A204.1 (cell line): ENCODE results near the gene ZNF398.
"Not testable (repeated sequence)": the region's sequence is repeated elsewhere in the genome, so short reads cannot be mapped to it uniquely, and the experiment has no call there.

Experiments
- FAIRE-seq: peaks from 2 replicates; lab custom pipeline; 2012; peaks lifted over from hg19 to GRCh38; lab: Jason Lieb, UNC

The ZNF398 gene

GRCh38 chr7:149226366-149226765 lies 79.1 kb downstream of the ZNF398 start:
- FAIRE-seq, result not testable (repeated sequence)

DNA sequence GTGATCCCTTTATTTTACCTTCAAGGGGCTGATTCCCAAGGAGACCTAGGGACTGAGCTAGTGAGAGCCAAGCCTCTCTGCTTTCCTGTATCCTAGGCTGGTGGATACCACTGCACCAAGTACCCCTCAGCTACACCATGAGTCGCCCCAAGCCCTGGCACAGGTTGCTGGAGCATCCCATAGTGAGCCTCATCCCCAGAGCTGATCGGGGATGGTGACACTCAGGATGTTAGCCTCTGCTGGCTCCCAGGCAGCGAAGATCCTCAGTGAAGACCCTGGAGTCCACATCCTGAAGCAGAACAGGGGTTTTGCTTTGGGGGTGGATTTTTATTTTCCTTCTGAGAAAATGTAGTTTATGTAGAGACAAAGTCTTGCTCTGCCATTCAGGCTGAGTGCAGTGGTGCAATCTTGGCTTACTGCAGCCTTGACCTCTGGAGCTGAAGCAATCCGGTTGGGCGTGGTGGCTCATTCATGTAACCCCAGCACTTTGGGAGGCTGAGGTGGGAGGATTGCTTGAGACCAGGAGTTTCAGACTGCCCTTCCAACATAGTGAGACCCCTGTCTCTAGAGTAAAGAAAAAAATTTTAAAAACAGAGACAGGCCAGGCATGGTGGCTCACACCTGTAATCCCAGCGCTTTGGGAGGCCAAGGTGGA lies 79.7 kb downstream of the ZNF398 start:
- FAIRE-seq, result no peak

- no peak for FAIRE-seq
Observed at GRCh38 chr7:149228831-149229471, 81.7 kb downstream of the ZNF398 start.

GRCh38 chr7:149229526-149229925 lies 82.3 kb downstream of the ZNF398 start:
- FAIRE-seq, result no peak

DNA sequence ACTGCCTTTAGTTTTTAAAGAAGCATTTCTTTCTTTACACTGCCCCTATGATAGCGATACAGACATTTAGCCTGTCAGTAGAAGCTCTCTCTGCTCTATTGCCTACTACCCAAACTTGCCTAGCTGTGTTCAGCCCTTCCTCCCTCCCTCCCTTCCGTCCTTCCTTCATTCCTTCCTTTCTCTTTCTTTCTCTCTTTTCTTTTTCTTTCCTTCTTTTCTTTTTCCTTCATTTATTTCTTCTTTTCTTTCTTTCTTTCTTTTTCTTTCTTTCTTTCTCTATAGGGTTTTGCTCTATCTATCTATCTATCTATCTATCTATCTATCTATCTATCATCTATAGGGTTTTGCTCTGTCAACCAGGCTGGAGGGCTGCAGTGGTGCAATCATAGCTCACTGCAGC lies 85.1 kb downstream of the ZNF398 start:
- FAIRE-seq, result no peak
